ENCODE measurements around the gene RNF180. TPM values are rescaled to one million over a fixed set of nuclear protein-coding genes. Genes with fewer than 3 reads are reported as not detected.

RNF180 gene, protein sequence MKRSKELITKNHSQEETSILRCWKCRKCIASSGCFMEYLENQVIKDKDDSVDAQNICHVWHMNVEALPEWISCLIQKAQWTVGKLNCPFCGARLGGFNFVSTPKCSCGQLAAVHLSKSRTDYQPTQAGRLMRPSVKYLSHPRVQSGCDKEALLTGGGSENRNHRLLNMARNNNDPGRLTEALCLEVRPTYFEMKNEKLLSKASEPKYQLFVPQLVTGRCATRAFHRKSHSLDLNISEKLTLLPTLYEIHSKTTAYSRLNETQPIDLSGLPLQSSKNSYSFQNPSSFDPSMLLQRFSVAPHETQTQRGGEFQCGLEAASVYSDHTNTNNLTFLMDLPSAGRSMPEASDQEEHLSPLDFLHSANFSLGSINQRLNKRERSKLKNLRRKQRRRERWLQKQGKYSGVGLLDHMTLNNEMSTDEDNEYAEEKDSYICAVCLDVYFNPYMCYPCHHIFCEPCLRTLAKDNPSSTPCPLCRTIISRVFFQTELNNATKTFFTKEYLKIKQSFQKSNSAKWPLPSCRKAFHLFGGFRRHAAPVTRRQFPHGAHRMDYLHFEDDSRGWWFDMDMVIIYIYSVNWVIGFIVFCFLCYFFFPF
- total RNA-seq (2022; extraction: Qiagen RNA extraction), result 0.18 to 0.38 TPM (median 0.29 TPM) in 5 replicates

DNA sequence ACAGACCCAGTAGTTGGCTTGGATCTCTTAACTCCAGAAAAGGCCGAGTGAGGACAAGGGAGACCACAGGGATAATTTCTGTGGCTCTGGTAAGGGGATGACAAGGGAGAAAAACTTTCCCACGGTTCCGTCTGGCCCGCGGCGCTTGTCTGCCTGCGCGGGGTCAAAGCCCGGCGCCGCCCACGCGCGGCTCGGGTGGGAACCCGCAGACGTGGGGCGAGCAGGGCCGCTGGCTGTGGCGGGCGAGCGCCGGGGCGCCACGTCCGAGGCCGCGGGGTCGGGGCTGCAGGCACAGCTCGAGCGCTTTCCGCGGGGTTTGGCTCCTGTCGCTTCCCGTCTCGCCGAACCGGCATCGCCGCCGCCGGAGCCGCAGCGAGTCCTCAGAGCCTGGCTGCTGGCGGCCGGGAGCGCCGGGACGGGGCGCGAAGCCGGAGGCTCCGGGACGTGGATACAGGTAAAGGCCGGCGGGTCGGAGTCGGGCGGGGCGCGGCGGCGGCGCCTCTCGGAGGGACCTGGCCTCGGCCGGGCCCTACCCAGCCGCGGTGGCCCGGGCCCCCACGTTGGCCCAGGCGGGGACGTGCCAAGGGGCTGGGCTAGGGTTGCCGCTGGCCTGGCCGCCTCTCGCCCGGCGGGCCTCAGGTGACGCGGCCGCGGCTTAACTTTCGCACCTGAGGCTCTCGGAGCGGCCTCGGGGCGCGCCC lies at the start of gene RNF180:
Gene RNF180 (plus strand): TSS at position 344 of the 701 bp plus-strand sequence. CDS start 34,965 bp downstream, outside the sequence.

Other genes starting within 250 kb of the RNF180 start
- gene HTR1A, start 203.4 kb upstream of the RNF180 start, total RNA-seq (2022; extraction: Qiagen RNA extraction), result not detected in 5 replicates

All from A549 treated with AZD2906 at 1 μM for 4 hours (cell line).